ENCODE results near the gene TOPBP1.

GRCh38 chr3:133606902-133607301 is 54.8 kb downstream of the TOPBP1 start:
- no peak for TF ChIP-seq CTCF (IDR thresholded peaks at IDR 0.05)
- no peak for TF ChIP-seq POLR2A (IDR thresholded peaks at IDR 0.05)
